ENCODE results near the gene EPHB2. TPM values are rescaled to one million over a fixed set of nuclear protein-coding genes. Genes with fewer than 3 reads are reported as not detected.

Gene EPHB2
- total RNA-seq, 2 donors from 2014 or later: 34.0 to 50.7 TPM

GRCh38 chr1:22860414-22860800 is 149.8 kb downstream of the EPHB2 start:
- Histone ChIP-seq H3K27ac (ENCODE audit: low read depth, low read length) (no peak overlapping the region), H3K4me3 (ENCODE audit: low read length) (no peak overlapping the region), H3K4me1 (ENCODE audit: control insufficient read depth, insufficient read depth, low read length) (peaks cover 3% of the 10 kb centered on the region), H3K9ac (ENCODE audit: extremely low read depth, low read length, poor library complexity, severe bottlenecking) (no peak overlapping the region), H3K9me3 (ENCODE audit: control insufficient read depth, low read length) (no peaks in the 10 kb centered on the region), H3K36me3 (ENCODE audit: control insufficient read depth, insufficient read depth, low read length) (peaks cover 5% of the 10 kb centered on the region), H3K27me3 (ENCODE audit: control insufficient read depth, insufficient read depth, low read length, poor library complexity, severe bottlenecking) (no peaks in the 10 kb centered on the region)
- no peak for TF ChIP-seq CTCF (conservative IDR thresholded peaks at IDR 0.05)
- Mint-ChIP-seq H3K4me1 (peaks cover 5% of the 10 kb centered on the region), H3K4me3 (no peak overlapping the region), H3K27ac (no peak overlapping the region), H3K27me3 (ENCODE audit: insufficient read depth) (no peaks in the 10 kb centered on the region), H3K36me3 (ENCODE audit: low read depth) (peaks cover 6% of the 10 kb centered on the region), H3K9me3 (no peaks in the 10 kb centered on the region)
- WGBS, 2 experiments (ENCODE audit: insufficient coverage in 1 of 2, insufficient read length in 1 of 2): 94 to 95% methylated on average over 5 to 9 of the region's 9 CpGs
- DNase-seq: no peak

- H3K36me3 ChIP-seq (ENCODE audit: control insufficient read depth, insufficient read depth, low read length): peaks cover 7% of the 10 kb centered on the region
- no peaks in the 10 kb centered on the region for H3K4me1 Mint-ChIP-seq
- no peaks in the 10 kb centered on the region for H3K9me3 Mint-ChIP-seq
- WGBS, 2 experiments (ENCODE audit: insufficient coverage in 1 of 2, insufficient read length in 1 of 2): 93 to 100% methylated on average over 2 to 4 of the region's 4 CpGs
- H3K9me3 ChIP-seq (ENCODE audit: control insufficient read depth, low read length): no peaks in the 10 kb centered on the region
- H3K27ac Mint-ChIP-seq: no peak overlapping the region
- no peak overlapping the region for H3K27ac ChIP-seq (ENCODE audit: low read depth, low read length)
- H3K9ac ChIP-seq (ENCODE audit: extremely low read depth, low read length, poor library complexity, severe bottlenecking): no peak overlapping the region
- H3K27me3 Mint-ChIP-seq (ENCODE audit: insufficient read depth): no peaks in the 10 kb centered on the region
- no peaks in the 10 kb centered on the region for H3K27me3 ChIP-seq (ENCODE audit: control insufficient read depth, insufficient read depth, low read length, poor library complexity, severe bottlenecking)
- H3K4me3 ChIP-seq (ENCODE audit: low read length): no peak overlapping the region
- peaks cover 11% of the 10 kb centered on the region for H3K36me3 Mint-ChIP-seq (ENCODE audit: low read depth)
- TF ChIP-seq CTCF (conservative IDR thresholded peaks at IDR 0.05): no peak
- no peak for DNase-seq
- no peak overlapping the region for H3K4me3 Mint-ChIP-seq
- peaks cover 2% of the 10 kb centered on the region for H3K4me1 ChIP-seq (ENCODE audit: control insufficient read depth, insufficient read depth, low read length)
Measured at GRCh38 chr1:22860883-22861385, 150.3 kb downstream of the EPHB2 start.

- Mint-ChIP-seq H3K9me3 (no peaks in the 10 kb centered on the region), H3K4me1 (no peaks in the 10 kb centered on the region), H3K27me3 (ENCODE audit: insufficient read depth) (no peaks in the 10 kb centered on the region), H3K4me3 (no peak overlapping the region), H3K36me3 (ENCODE audit: low read depth) (peaks cover 20% of the 10 kb centered on the region), H3K27ac (no peak overlapping the region)
- Histone ChIP-seq H3K4me3 (ENCODE audit: low read length) (no peak overlapping the region), H3K27me3 (ENCODE audit: control insufficient read depth, insufficient read depth, low read length, poor library complexity, severe bottlenecking) (no peaks in the 10 kb centered on the region), H3K36me3 (ENCODE audit: control insufficient read depth, insufficient read depth, low read length) (peaks cover 10% of the 10 kb centered on the region), H3K27ac (ENCODE audit: low read depth, low read length) (no peak overlapping the region), H3K9me3 (ENCODE audit: control insufficient read depth, low read length) (no peaks in the 10 kb centered on the region), H3K4me1 (ENCODE audit: control insufficient read depth, insufficient read depth, low read length) (peaks cover 2% of the 10 kb centered on the region), H3K9ac (ENCODE audit: extremely low read depth, low read length, poor library complexity, severe bottlenecking) (no peak overlapping the region)
- peak; percentile 99 for TF ChIP-seq CTCF (conservative IDR thresholded peaks at IDR 0.05)
- DNase-seq: peak; percentile 79
- WGBS, 2 experiments (ENCODE audit: insufficient coverage in 1 of 2, insufficient read length in 1 of 2): 53 to 65% methylated on average over 3 to 4 of the region's 4 CpGs
Measured at GRCh38 chr1:22861764-22862440, 151.3 kb downstream of the EPHB2 start.
